ENCODE results near the gene MTHFD1L. TPM values are rescaled to one million over a fixed set of nuclear protein-coding genes. Genes with fewer than 3 reads are reported as not detected.
"Not testable (repeated sequence)": the region's sequence is repeated elsewhere in the genome, so short reads cannot be mapped to it uniquely, and the experiment has no call there.

MTHFD1L gene
- total RNA-seq, 6 experiments from 2014 or later = 67.5 to 88.7 (median 80.9) TPM

- no peak for DNase-seq
- TF ChIP-seq CTCF (IDR thresholded peaks at IDR 0.05) = no peak
- H3K27ac Mint-ChIP-seq = no peak overlapping the region
- no peaks in the 10 kb centered on the region for H3K9me3 Mint-ChIP-seq
- H3K27me3 Mint-ChIP-seq (ENCODE audit: insufficient read depth) = peaks cover 5% of the 10 kb centered on the region
- H3K36me3 Mint-ChIP-seq (ENCODE audit: low read depth) = no peaks in the 10 kb centered on the region
- peaks cover 8% of the 10 kb centered on the region; the same call in 1 of the 2 replicates for H3K4me1 Mint-ChIP-seq (ENCODE audit: low read depth)
- no peak overlapping the region for H3K4me3 Mint-ChIP-seq
Observed at GRCh38 chr6:151113641-151114040, 248.1 kb downstream of the MTHFD1L start.

- no peak for DNase-seq
- H3K4me1 Mint-ChIP-seq (ENCODE audit: low read depth) = no peaks in the 10 kb centered on the region
- peaks cover 7% of the 10 kb centered on the region for H3K27me3 Mint-ChIP-seq (ENCODE audit: insufficient read depth)
- H3K4me3 Mint-ChIP-seq = no peak overlapping the region
- no peaks in the 10 kb centered on the region for H3K9me3 Mint-ChIP-seq
- no peak overlapping the region for H3K27ac Mint-ChIP-seq
- no peaks in the 10 kb centered on the region for H3K36me3 Mint-ChIP-seq (ENCODE audit: low read depth)
- no peak for TF ChIP-seq CTCF (IDR thresholded peaks at IDR 0.05)
Observed at GRCh38 chr6:151118461-151119123, 253.1 kb downstream of the MTHFD1L start.

- DNase-seq = no peak
- no peaks in the 10 kb centered on the region for H3K36me3 Mint-ChIP-seq (ENCODE audit: low read depth)
- peaks cover 6% of the 10 kb centered on the region for H3K27me3 Mint-ChIP-seq (ENCODE audit: insufficient read depth)
- no peak overlapping the region for H3K27ac Mint-ChIP-seq
- no peak for TF ChIP-seq CTCF (IDR thresholded peaks at IDR 0.05)
- no peaks in the 10 kb centered on the region for H3K9me3 Mint-ChIP-seq
- H3K4me3 Mint-ChIP-seq = no peak overlapping the region
- H3K4me1 Mint-ChIP-seq (ENCODE audit: low read depth) = no peaks in the 10 kb centered on the region
Observed at GRCh38 chr6:151119823-151120524, 254.5 kb downstream of the MTHFD1L start.

- Mint-ChIP-seq H3K4me1 (ENCODE audit: low read depth) (no peaks in the 10 kb centered on the region), H3K36me3 (ENCODE audit: low read depth) (no peaks in the 10 kb centered on the region), H3K4me3 (no peak overlapping the region), H3K27me3 (ENCODE audit: insufficient read depth) (peaks cover 6% of the 10 kb centered on the region), H3K9me3 (no peaks in the 10 kb centered on the region), H3K27ac (no peak overlapping the region)
- no peak for TF ChIP-seq CTCF (IDR thresholded peaks at IDR 0.05)
- DNase-seq = no peak
Observed at GRCh38 chr6:151121900-151122299, 256.4 kb downstream of the MTHFD1L start.

- H3K27me3 Mint-ChIP-seq (ENCODE audit: insufficient read depth) = not testable (repeated sequence)
Observed at GRCh38 chr6:151123641-151124040, 258.1 kb downstream of the MTHFD1L start.

GRCh38 chr6:151125242-151125641, 259.7 kb downstream of the MTHFD1L start:
- H3K4me1 Mint-ChIP-seq (ENCODE audit: low read depth); H3K27ac Mint-ChIP-seq; DNase-seq; H3K4me3 Mint-ChIP-seq; H3K9me3 Mint-ChIP-seq; H3K27me3 Mint-ChIP-seq (ENCODE audit: insufficient read depth); H3K36me3 Mint-ChIP-seq (ENCODE audit: low read depth): not testable (repeated sequence)

More at GRCh38 chr6:151123641-151124040, 258.1 kb downstream of the MTHFD1L start:
- DNase-seq; H3K4me1 Mint-ChIP-seq (ENCODE audit: low read depth); H3K36me3 Mint-ChIP-seq (ENCODE audit: low read depth); H3K4me3 Mint-ChIP-seq; H3K9me3 Mint-ChIP-seq; H3K27ac Mint-ChIP-seq: not testable (repeated sequence)

GRCh38 chr6:151125651-151126416, 260.3 kb downstream of the MTHFD1L start:
- H3K4me3 Mint-ChIP-seq; H3K27ac Mint-ChIP-seq; DNase-seq; H3K27me3 Mint-ChIP-seq (ENCODE audit: insufficient read depth); H3K9me3 Mint-ChIP-seq; H3K4me1 Mint-ChIP-seq (ENCODE audit: low read depth); H3K36me3 Mint-ChIP-seq (ENCODE audit: low read depth): not testable (repeated sequence)

GRCh38 chr6:151126417-151126724, 260.9 kb downstream of the MTHFD1L start:
- H3K4me3 Mint-ChIP-seq; DNase-seq; H3K36me3 Mint-ChIP-seq (ENCODE audit: low read depth); H3K27me3 Mint-ChIP-seq (ENCODE audit: insufficient read depth); H3K4me1 Mint-ChIP-seq (ENCODE audit: low read depth); H3K9me3 Mint-ChIP-seq; H3K27ac Mint-ChIP-seq: not testable (repeated sequence)

GRCh38 chr6:151127133-151127798, 261.8 kb downstream of the MTHFD1L start:
- not testable (repeated sequence) for H3K4me3 Mint-ChIP-seq; H3K9me3 Mint-ChIP-seq; H3K27ac Mint-ChIP-seq; DNase-seq; H3K27me3 Mint-ChIP-seq (ENCODE audit: insufficient read depth); H3K36me3 Mint-ChIP-seq (ENCODE audit: low read depth); H3K4me1 Mint-ChIP-seq (ENCODE audit: low read depth)
